ENCODE data around the gene DNAAF2. TPM values are rescaled to one million over a fixed set of nuclear protein-coding genes. Genes with fewer than 3 reads are reported as not detected.

The DNAAF2 gene
- total and polyA plus RNA-seq, 2 of the 13 experiments (the other 11 are each of a cell fraction or from before 2014, with no cell fraction given) = 6.1 to 13.6 TPM

DNA sequence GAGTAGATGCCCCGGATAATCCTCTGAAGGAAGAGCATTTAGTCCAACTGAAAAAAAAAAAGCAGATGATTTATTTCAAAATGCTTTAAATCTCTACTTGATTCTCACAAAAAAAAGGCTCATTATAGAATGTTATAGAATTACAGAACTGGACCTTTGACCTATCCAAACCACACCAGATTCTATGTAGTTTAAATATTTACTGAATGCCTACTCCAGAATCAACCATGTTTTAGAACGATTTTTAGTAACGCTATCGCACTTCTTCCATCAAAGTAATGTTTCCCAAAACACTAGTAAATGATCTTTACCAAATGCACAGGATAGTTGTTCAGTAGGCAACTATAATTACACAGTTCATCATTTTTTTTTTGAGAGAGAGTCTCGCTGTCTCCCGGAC lies 51.4 kb downstream of the DNAAF2 start:
- H3K27ac ChIP-seq (ENCODE audit: extremely low read length, insufficient read depth, low read length) = peak overlapping the region; percentile 89
- no peak overlapping the region for H2AFZ ChIP-seq (ENCODE audit: low read length)
- ChIA-PET CTCF (ENCODE audit: low intra/inter-chr PET ratio, low total read pairs) (no interaction called here), POLR2A (interaction anchor here (0.7 to 5.8 kb wide), 3 partner anchors 13 to 210 kb away, joined by 3 to 97 read pairs (median 3); partner anchors contain the start of gene LRR1)
- intact Hi-C loops (cut with micrococcal nuclease; ENCODE audit: unreplicated experiment) (no loop called here), in situ Hi-C loops (cut with HindIII; ENCODE audit: extremely low pct_ligation_motif_present, low pct_unique_long_range_greater_than_20kb) (no loop called here)
- ATAC-seq (no peak), DNase-seq (ENCODE audit: low spot score) (no peak), FAIRE-seq (no peak)
- peak overlapping the region; percentile 75 for H3K4me2 ChIP-seq (ENCODE audit: low read depth, low read length)
- H3K79me2 ChIP-seq (ENCODE audit: insufficient read depth, low read length) = peaks cover 61% of the 10 kb centered on the region
- TF ChIP-seq, protein P1, sequence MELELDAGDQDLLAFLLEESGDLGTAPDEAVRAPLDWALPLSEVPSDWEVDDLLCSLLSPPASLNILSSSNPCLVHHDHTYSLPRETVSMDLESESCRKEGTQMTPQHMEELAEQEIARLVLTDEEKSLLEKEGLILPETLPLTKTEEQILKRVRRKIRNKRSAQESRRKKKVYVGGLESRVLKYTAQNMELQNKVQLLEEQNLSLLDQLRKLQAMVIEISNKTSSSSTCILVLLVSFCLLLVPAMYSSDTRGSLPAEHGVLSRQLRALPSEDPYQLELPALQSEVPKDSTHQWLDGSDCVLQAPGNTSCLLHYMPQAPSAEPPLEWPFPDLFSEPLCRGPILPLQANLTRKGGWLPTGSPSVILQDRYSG (CRISPR knock-in tag; IDR thresholded peaks at IDR 0.05) = 0 out of 2 replicates have a peak, but pooled peaks have one; percentile 22
- TF ChIP-seq, protein P2, sequence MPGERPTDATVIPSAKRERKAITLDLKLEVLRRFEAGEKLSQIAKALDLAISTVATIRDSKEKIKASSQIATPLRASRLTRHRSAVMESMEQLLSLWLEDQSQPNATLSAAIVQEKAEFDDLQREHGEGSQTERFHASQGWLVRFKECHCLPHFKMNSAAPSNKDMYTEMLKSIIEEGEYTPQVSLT (CRISPR knock-in tag; IDR thresholded peaks at IDR 0.05; ENCODE audit: borderline replicate concordance, low read depth) = no peak
- TF ChIP-seq, protein P3, sequence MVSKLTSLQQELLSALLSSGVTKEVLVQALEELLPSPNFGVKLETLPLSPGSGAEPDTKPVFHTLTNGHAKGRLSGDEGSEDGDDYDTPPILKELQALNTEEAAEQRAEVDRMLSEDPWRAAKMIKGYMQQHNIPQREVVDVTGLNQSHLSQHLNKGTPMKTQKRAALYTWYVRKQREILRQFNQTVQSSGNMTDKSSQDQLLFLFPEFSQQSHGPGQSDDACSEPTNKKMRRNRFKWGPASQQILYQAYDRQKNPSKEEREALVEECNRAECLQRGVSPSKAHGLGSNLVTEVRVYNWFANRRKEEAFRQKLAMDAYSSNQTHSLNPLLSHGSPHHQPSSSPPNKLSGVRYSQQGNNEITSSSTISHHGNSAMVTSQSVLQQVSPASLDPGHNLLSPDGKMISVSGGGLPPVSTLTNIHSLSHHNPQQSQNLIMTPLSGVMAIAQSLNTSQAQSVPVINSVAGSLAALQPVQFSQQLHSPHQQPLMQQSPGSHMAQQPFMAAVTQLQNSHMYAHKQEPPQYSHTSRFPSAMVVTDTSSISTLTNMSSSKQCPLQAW (CRISPR knock-in tag; IDR thresholded peaks at IDR 0.05) = no peak
- TF ChIP-seq ZNF788 (CRISPR knock-in tag; IDR thresholded peaks at IDR 0.05; ENCODE audit: borderline replicate concordance) = no peak
- no peak for TF ChIP-seq ZNF205 (CRISPR knock-in tag; IDR thresholded peaks at IDR 0.05)
- no peak for TF ChIP-seq ZNF446 (CRISPR knock-in tag; IDR thresholded peaks at IDR 0.05)
- TF ChIP-seq, protein P4, sequence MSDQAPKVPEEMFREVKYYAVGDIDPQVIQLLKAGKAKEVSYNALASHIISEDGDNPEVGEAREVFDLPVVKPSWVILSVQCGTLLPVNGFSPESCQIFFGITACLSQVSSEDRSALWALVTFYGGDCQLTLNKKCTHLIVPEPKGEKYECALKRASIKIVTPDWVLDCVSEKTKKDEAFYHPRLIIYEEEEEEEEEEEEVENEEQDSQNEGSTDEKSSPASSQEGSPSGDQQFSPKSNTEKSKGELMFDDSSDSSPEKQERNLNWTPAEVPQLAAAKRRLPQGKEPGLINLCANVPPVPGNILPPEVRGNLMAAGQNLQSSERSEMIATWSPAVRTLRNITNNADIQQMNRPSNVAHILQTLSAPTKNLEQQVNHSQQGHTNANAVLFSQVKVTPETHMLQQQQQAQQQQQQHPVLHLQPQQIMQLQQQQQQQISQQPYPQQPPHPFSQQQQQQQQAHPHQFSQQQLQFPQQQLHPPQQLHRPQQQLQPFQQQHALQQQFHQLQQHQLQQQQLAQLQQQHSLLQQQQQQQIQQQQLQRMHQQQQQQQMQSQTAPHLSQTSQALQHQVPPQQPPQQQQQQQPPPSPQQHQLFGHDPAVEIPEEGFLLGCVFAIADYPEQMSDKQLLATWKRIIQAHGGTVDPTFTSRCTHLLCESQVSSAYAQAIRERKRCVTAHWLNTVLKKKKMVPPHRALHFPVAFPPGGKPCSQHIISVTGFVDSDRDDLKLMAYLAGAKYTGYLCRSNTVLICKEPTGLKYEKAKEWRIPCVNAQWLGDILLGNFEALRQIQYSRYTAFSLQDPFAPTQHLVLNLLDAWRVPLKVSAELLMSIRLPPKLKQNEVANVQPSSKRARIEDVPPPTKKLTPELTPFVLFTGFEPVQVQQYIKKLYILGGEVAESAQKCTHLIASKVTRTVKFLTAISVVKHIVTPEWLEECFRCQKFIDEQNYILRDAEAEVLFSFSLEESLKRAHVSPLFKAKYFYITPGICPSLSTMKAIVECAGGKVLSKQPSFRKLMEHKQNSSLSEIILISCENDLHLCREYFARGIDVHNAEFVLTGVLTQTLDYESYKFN (CRISPR knock-in tag; conservative IDR thresholded peaks at IDR 0.05) = no peak
- peak; percentile 73 for TF ChIP-seq RBFOX2 (IDR thresholded peaks at IDR 0.05; ENCODE audit: low read depth, low read length)
- no peak for TF ChIP-seq SPEN (CRISPR knock-in tag; IDR thresholded peaks at IDR 0.05; ENCODE audit: low read depth)
- no peak for TF ChIP-seq BRD4 (CRISPR knock-in tag; IDR thresholded peaks at IDR 0.05)
- H3K4me1 ChIP-seq (ENCODE audit: insufficient read depth, low read length) = peaks cover 39% of the 10 kb centered on the region
- WGBS (ENCODE audit: low lambda C conversion rate) = 32% methylated on average over 6 of the region's 6 CpGs
- peaks cover 57% of the 10 kb centered on the region for H4K20me1 ChIP-seq (ENCODE audit: insufficient read depth, low read length)
- BruUV-seq (replicated peaks) = no TSS peak
- H3K27me3 ChIP-seq (ENCODE audit: control insufficient read depth in 1 of 2, insufficient read depth in 2 of 2, low read length in 2 of 2) = no peaks in the 10 kb centered on the region; a peak in 1 of 5 replicates
- peak overlapping the region; percentile 82 to 98 (median 94) for H3K4me3 ChIP-seq (replicated peaks in 1 of 3; ENCODE audit: insufficient read depth in 1 of 3, low read depth in 2 of 3, low read length in 3 of 3)
- H3K9me3 ChIP-seq (ENCODE audit: low read length) = no peaks in the 10 kb centered on the region
- peak overlapping the region; percentile 99 for H3K9ac ChIP-seq (ENCODE audit: insufficient read depth, low read depth, low read length)
- H3K36me3 ChIP-seq (replicated peaks in 1 of 2; ENCODE audit: control insufficient read depth in 1 of 2, insufficient read depth in 2 of 2, low read length in 2 of 2) = peaks cover 4 to 20% of the 10 kb centered on the region in 2 experiments; a peak in 4 of 5 replicates
